Left forelimb (tissue), 1 donor: ENCODE measurements around the gene HAND2.

Experiments
- DNase-seq: peaks from one replicate; pipeline ENCODE4 v3.0.0-alpha.2; 2018; ENCODE audit warnings: low spot score

Gene HAND2

GRCh38 chr4:173478201-173478912 is 51.7 kb downstream of the HAND2 start:
- DNase-seq, result no peak

- no peak for DNase-seq
Measured at GRCh38 chr4:173477016-173477415, 53.0 kb downstream of the HAND2 start.
